IMR-90 (cell line): Measurements from ENCODE around the gene MRPL48. TPM values are rescaled to one million over a fixed set of nuclear protein-coding genes. Genes with fewer than 3 reads are reported as not detected.

ENCODE experiments used
- ATAC-seq: fragments of 200-7000 bp; cut with Tn5 transposase; 2 replicates; pipeline ENCODE4 v1.9.1; 2020; ENCODE audit warnings: low read depth, mild to moderate bottlenecking, moderate library complexity
- BruUV-seq: library from RNA; stranded (reverse); fragments of 400-500 nt; replicated peaks from 2 replicates; lab custom pipeline; 2021; lab: Mats Ljungman, UMichigan
- CTCF ChIA-PET: fragments of 300-600 bp; formaldehyde crosslinking; extraction: SDS; loops from one replicate; lab custom pipeline; 2021; ENCODE audit warnings: antibody characterized with exemption; lab: Yijun Ruan, JAX
- POLR2A ChIA-PET: fragments of 300-600 bp; sonication (Branson Sonifier 250); formaldehyde crosslinking; loops from one replicate; lab custom pipeline; 2022; ENCODE audit warnings: antibody characterized with exemption; ENCODE audit not compliant: unreplicated experiment; lab: Charles Lee
- DNase-seq: peaks from one replicate; pipeline ENCODE4 v3.0.0; 2013
- H2AFZ ChIP-seq: replicated peaks from 2 replicates; pipeline ENCODE3; 2013; ENCODE audit warnings: low read length, mild to moderate bottlenecking; ENCODE audit not compliant: poor library complexity
- H2AK5ac ChIP-seq: 2 replicates; pipeline ENCODE4 v1.6.1; 2013; ENCODE audit warnings: low read depth, low read length, inconsistent platforms
- H2AK9ac ChIP-seq: replicated peaks from 2 replicates; pipeline ENCODE3; 2013; ENCODE audit warnings: mild to moderate bottlenecking, low read depth, low read length, moderate library complexity; ENCODE audit not compliant: poor library complexity
- H2BK120ac ChIP-seq: 2 replicates; pipeline ENCODE4 v1.6.1; 2013; ENCODE audit warnings: low read depth, low read length, inconsistent platforms
- H2BK15ac ChIP-seq: 3 replicates; pipeline ENCODE4 v1.6.1; 2013; ENCODE audit warnings: low read depth, low read length, inconsistent platforms
- H2BK20ac ChIP-seq: 2 replicates; pipeline ENCODE4 v1.6.1; 2013; ENCODE audit warnings: low read depth, mild to moderate bottlenecking, inconsistent platforms, low read length, moderate library complexity
- H2BK5ac ChIP-seq: 2 replicates; pipeline ENCODE4 v1.6.1; 2013; ENCODE audit warnings: mild to moderate bottlenecking, low read depth, low read length, inconsistent platforms; ENCODE audit not compliant: poor library complexity, severe bottlenecking
- H3K14ac ChIP-seq: replicated peaks from 2 replicates; pipeline ENCODE4 v1.6.1; 2013; ENCODE audit warnings: low read depth, low read length, inconsistent platforms
- H3K18ac ChIP-seq: 2 replicates; pipeline ENCODE4 v1.6.1; 2013; ENCODE audit warnings: low read depth, low read length, control low read depth
- H3K23ac ChIP-seq: 2 replicates; pipeline ENCODE4 v1.6.1; 2013; ENCODE audit warnings: low read depth, low read length, inconsistent platforms
- H3K27ac ChIP-seq: 2 replicates; pipeline ENCODE4 v1.5.1; 2013; ENCODE audit warnings: mild to moderate bottlenecking, control low read depth, low read length; ENCODE audit not compliant: insufficient read depth
- H3K27me3 ChIP-seq: 2 replicates; pipeline ENCODE4 v1.6.1; 2013; ENCODE audit warnings: low read length; ENCODE audit not compliant: control insufficient read depth, insufficient read depth
- H3K36me3 ChIP-seq: 2 replicates; pipeline ENCODE4 v1.6.1; 2013; ENCODE audit warnings: low read length, mixed read lengths; ENCODE audit not compliant: control insufficient read depth, insufficient read depth
- H3K4ac ChIP-seq: 2 replicates; pipeline ENCODE4 v1.6.1; 2013; ENCODE audit warnings: low read depth, low read length, inconsistent platforms
- H3K4me1 ChIP-seq: 2 replicates; pipeline ENCODE4 v1.6.1; 2013; ENCODE audit warnings: low read length, mixed read lengths; ENCODE audit not compliant: control insufficient read depth, insufficient read depth
- H3K4me2 ChIP-seq: 2 replicates; pipeline ENCODE4 v1.6.1; 2013; ENCODE audit warnings: low read depth, mild to moderate bottlenecking, control low read depth, low read length, moderate library complexity
- H3K4me3 ChIP-seq: 2 replicates; pipeline ENCODE4 v1.5.1; 2013; ENCODE audit warnings: low read depth, mild to moderate bottlenecking, control low read depth, low read length, moderate library complexity; ENCODE audit not compliant: insufficient read depth
- H3K56ac ChIP-seq: 2 replicates; pipeline ENCODE4 v1.6.1; 2013; ENCODE audit warnings: low read length, inconsistent platforms; ENCODE audit not compliant: insufficient read depth; ENCODE audit errors: extremely low read depth
- H3K79me1 ChIP-seq, 2 experiments: 2 replicates each; pipeline ENCODE4 v1.6.1; 2013; ENCODE audit warnings: low read length in 2 of 2, inconsistent platforms in 1 of 2, low read depth in 1 of 2
- H3K9ac ChIP-seq: 2 replicates; pipeline ENCODE4 v1.6.1; 2013; ENCODE audit warnings: low read depth, low read length, control low read depth
- H3K9me1 ChIP-seq: 2 replicates; pipeline ENCODE4 v1.6.1; 2013; ENCODE audit warnings: low read length, inconsistent platforms; ENCODE audit not compliant: insufficient read depth
- H3K9me3 ChIP-seq: 2 replicates; pipeline ENCODE4 v1.6.1; 2013; ENCODE audit warnings: low read length; ENCODE audit not compliant: control insufficient read depth, insufficient read depth
- H4K20me1 ChIP-seq: 2 replicates; pipeline ENCODE4 v1.6.1; 2013; ENCODE audit warnings: low read length, inconsistent platforms; ENCODE audit not compliant: insufficient read depth
- H4K5ac ChIP-seq: 2 replicates; pipeline ENCODE4 v1.6.1; 2013; ENCODE audit warnings: mild to moderate bottlenecking, low read depth, low read length, control low read depth
- H4K8ac ChIP-seq, 2 experiments: 2 replicates each; pipeline ENCODE4 v1.6.1; 2013; ENCODE audit warnings: low read depth in 2 of 2, low read length in 2 of 2, control low read depth in 1 of 2, inconsistent platforms in 1 of 2
- H4K91ac ChIP-seq: 2 replicates; pipeline ENCODE4 v1.6.1; 2013; ENCODE audit warnings: low read depth, low read length, inconsistent platforms; ENCODE audit not compliant: insufficient read depth
- CEBPB ChIP-seq: IDR thresholded peaks from 2 replicates; pipeline ENCODE4 v1.6.1; 2012; ENCODE audit warnings: low read depth, low read length, improper control_type of control experiment
- CHD1 ChIP-seq: IDR thresholded peaks from 2 replicates; pipeline ENCODE4 v1.6.1; 2012; ENCODE audit warnings: low read depth, low read length, improper control_type of control experiment
- CTCF ChIP-seq: conservative IDR thresholded peaks from 2 replicates; pipeline ENCODE4 v1.5.1; 2012; ENCODE audit warnings: mild to moderate bottlenecking, low read depth, low read length, improper control_type of control experiment
- MAFK ChIP-seq: IDR thresholded peaks from 2 replicates; pipeline ENCODE4 v1.6.1; 2012; ENCODE audit warnings: low read depth, low read length, improper control_type of control experiment
- MAZ ChIP-seq: IDR thresholded peaks from 2 replicates; pipeline ENCODE4 v1.6.1; 2012; ENCODE audit warnings: low read depth, mild to moderate bottlenecking, low read length, improper control_type of control experiment, moderate library complexity, borderline replicate concordance
- MXI1 ChIP-seq: IDR thresholded peaks from 2 replicates; pipeline ENCODE4 v1.6.1; 2012; ENCODE audit warnings: low read depth, mild to moderate bottlenecking, low read length, moderate library complexity, borderline replicate concordance
- RAD21 ChIP-seq: IDR thresholded peaks from 2 replicates; pipeline ENCODE4 v1.6.1; 2012; ENCODE audit warnings: low read length, improper control_type of control experiment
- RCOR1 ChIP-seq: IDR thresholded peaks from 2 replicates; pipeline ENCODE4 v1.6.1; 2012; ENCODE audit warnings: mild to moderate bottlenecking, low read length, improper control_type of control experiment; ENCODE audit not compliant: insufficient replicate concordance
- RFX5 ChIP-seq: IDR thresholded peaks from 2 replicates; pipeline ENCODE4 v1.8.0; 2012; ENCODE audit warnings: low read depth, mild to moderate bottlenecking, low read length, moderate library complexity
- SMC3 ChIP-seq: fragments of 150-350 bp; IDR thresholded peaks from 2 replicates; pipeline ENCODE4 v1.6.1; 2016; ENCODE audit warnings: low read depth, mild to moderate bottlenecking, antibody characterized with exemption, low read length, moderate library complexity
- WGBS, 2 experiments: methylation state at CpG; one replicate each; pipeline versions ENCODE4 v1.1.5 to v1.1.7; 2013; ENCODE audit warnings: missing lambda C conversion rate in 2 of 2; ENCODE audit not compliant: insufficient read length in 1 of 2; ENCODE audit errors: extremely low coverage in 2 of 2; 5-methylcytosine and 5-hydroxymethylcytosine counted together
- dilution Hi-C: fragments of 300-500 bp; cut with HindIII; formaldehyde crosslinking; loops from one replicate; pipeline ENCODE4 v1.14.3; 2018; ENCODE audit warnings: low sequenced_read_pairs; ENCODE audit not compliant: unreplicated experiment
- in situ Hi-C: fragments of 300-500 bp; cut with MboI; formaldehyde crosslinking; loops from 3 replicates; pipeline ENCODE4 v1.14.3; 2019; ENCODE audit warnings: low sequenced_read_pairs, inconsistent platforms, mixed read lengths
- intact Hi-C: fragments of 100-400 bp; cut with micrococcal nuclease; formaldehyde crosslinking; loops from 2 replicates; pipeline ENCODE4 v1.10.0; 2022
- polyA plus RNA-seq, 3 experiments: library from polyadenylated mRNA; depleted of rRNA; stranded (reverse); fragments of >200 nt; gene quantifications; 2 replicates each; pipeline ENCODE4 v1.2.3, GENCODE V29; 2012; ENCODE audit warnings: low replicate concordance in 1 of 3
- total RNA-seq: library from RNA; depleted of rRNA; stranded (reverse); fragments of >200 nt; gene quantifications from 2 replicates; pipeline ENCODE4 v1.2.3, GENCODE V29; 2012
- TF ChIP-seq, protein P1 (sequence below): fragments of 150-350 bp; IDR thresholded peaks from 2 replicates; pipeline ENCODE4 v1.6.1; 2017; ENCODE audit warnings: mild to moderate bottlenecking, antibody characterized with exemption, low read length, low read depth
- TF ChIP-seq, protein P2 (sequence below): fragments of 150-350 bp; IDR thresholded peaks from 2 replicates; pipeline ENCODE4 v1.6.1; 2016; ENCODE audit warnings: low read depth, mild to moderate bottlenecking, low read length, moderate library complexity, borderline replicate concordance

MRPL48 gene
- total and polyA plus RNA-seq, 2 of the 4 experiments (the other 2 are of a cell fraction): 24.0 to 29.4 TPM

GRCh38 chr11:73810637-73811036 is 23.0 kb downstream of the MRPL48 start:
- H4K5ac ChIP-seq: no peak overlapping the region
- H3K4me1 ChIP-seq: peaks cover 3% of the 10 kb centered on the region; the same call in 1 of the 2 replicates
- no peak overlapping the region for H2BK20ac ChIP-seq
- H3K18ac ChIP-seq: no peak overlapping the region
- H2BK15ac ChIP-seq: no peak overlapping the region
- dilution Hi-C loops: no loop called here
- peaks cover 8 to 17% of the 10 kb centered on the region in 2 experiments for H3K79me1 ChIP-seq
- no peak overlapping the region for H3K14ac ChIP-seq
- no peak overlapping the region for H4K8ac ChIP-seq
- no peak overlapping the region for H3K4ac ChIP-seq
- H3K56ac ChIP-seq: no peak overlapping the region
- peak overlapping the region; percentile 11; the same call in 1 of the 2 replicates for H3K23ac ChIP-seq
- H3K4me2 ChIP-seq: no peak overlapping the region
- no peak overlapping the region for H2AK9ac ChIP-seq
- no peak overlapping the region for H2AFZ ChIP-seq
- H4K91ac ChIP-seq: no peak overlapping the region
- WGBS, 2 experiments: no CpG with 5 or more reads among the region's 1 CpG
- no peaks in the 10 kb centered on the region for H4K20me1 ChIP-seq
- BruUV-seq: no TSS peak
- H2BK120ac ChIP-seq: no peak overlapping the region
- H2AK5ac ChIP-seq: no peak overlapping the region
- no peaks in the 10 kb centered on the region for H3K9me3 ChIP-seq
- CTCF ChIA-PET: no interaction called here
- no peak overlapping the region for H3K4me3 ChIP-seq
- POLR2A ChIA-PET: no interaction called here
- H3K9me1 ChIP-seq: peaks cover 6% of the 10 kb centered on the region; the same call in 1 of the 2 replicates
- H3K27me3 ChIP-seq: no peaks in the 10 kb centered on the region
- DNase-seq: peak; percentile 58
- ATAC-seq: peak; percentile 80
- H3K27ac ChIP-seq: no peak overlapping the region
- intact Hi-C loops: no loop called here
- no peaks in the 10 kb centered on the region for H3K36me3 ChIP-seq
- H2BK5ac ChIP-seq: no peak overlapping the region
- TF ChIP-seq MAFK (no peak), MXI1 (no peak), RCOR1 (no peak), CTCF (no peak), RFX5 (no peak), CHD1 (no peak), CEBPB (no peak), SMC3 (no peak), MAZ (no peak), RAD21 (no peak)
- TF ChIP-seq, protein P1, sequence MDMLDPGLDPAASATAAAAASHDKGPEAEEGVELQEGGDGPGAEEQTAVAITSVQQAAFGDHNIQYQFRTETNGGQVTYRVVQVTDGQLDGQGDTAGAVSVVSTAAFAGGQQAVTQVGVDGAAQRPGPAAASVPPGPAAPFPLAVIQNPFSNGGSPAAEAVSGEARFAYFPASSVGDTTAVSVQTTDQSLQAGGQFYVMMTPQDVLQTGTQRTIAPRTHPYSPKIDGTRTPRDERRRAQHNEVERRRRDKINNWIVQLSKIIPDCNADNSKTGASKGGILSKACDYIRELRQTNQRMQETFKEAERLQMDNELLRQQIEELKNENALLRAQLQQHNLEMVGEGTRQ: no peak
- TF ChIP-seq, protein P2, sequence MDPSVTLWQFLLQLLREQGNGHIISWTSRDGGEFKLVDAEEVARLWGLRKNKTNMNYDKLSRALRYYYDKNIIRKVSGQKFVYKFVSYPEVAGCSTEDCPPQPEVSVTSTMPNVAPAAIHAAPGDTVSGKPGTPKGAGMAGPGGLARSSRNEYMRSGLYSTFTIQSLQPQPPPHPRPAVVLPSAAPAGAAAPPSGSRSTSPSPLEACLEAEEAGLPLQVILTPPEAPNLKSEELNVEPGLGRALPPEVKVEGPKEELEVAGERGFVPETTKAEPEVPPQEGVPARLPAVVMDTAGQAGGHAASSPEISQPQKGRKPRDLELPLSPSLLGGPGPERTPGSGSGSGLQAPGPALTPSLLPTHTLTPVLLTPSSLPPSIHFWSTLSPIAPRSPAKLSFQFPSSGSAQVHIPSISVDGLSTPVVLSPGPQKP: no peak
- H3K9ac ChIP-seq: no peak overlapping the region
- in situ Hi-C loops: no loop called here
